GM12891 (cell line): Measurements from ENCODE around the gene RETREG3.
"Not testable (repeated sequence)": the region's sequence is repeated elsewhere in the genome, so short reads cannot be mapped to it uniquely, and the experiment has no call there.

Experiments used
- POLR2AphosphoS5 ChIP-seq: IDR thresholded peaks from 2 replicates; pipeline ENCODE4 v1.6.1; 2011; ENCODE audit warnings: low read depth, low read length, control low read depth
- POU2F2 ChIP-seq: IDR thresholded peaks from 2 replicates; pipeline ENCODE4 v1.6.1; 2011; ENCODE audit warnings: low read depth, mild to moderate bottlenecking, control low read depth, low read length, moderate library complexity
- TAF1 ChIP-seq: IDR thresholded peaks from 2 replicates; pipeline ENCODE4 v1.6.1; 2011; ENCODE audit warnings: low read depth, low read length, control low read depth

DNA sequence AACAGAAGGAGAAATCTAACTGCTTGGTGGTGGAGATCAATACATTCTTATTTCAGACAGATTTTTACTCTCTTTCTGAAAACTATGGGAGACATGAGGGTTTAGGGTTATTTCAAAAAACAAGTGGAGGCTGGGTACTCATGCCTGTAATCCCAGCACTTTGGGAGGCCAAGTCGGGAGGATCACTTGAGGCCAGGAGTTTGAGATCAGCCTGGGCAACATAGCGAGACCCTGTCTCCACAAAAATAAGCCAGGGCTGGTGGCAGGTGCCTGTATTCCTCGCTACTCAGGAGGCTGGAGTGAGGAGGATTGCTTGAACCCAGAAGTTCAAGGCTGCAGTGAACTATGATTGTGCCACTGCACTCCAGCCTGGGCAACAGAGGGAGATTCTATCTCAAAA is 12.8 kb upstream of the RETREG3 start:
- not testable (repeated sequence) for TF ChIP-seq TAF1, POU2F2, POLR2AphosphoS5
